Spinal cord (tissue), 10 donors: ENCODE data around the gene LRIG2. TPM values are rescaled to one million over a fixed set of nuclear protein-coding genes. Genes with fewer than 3 reads are reported as not detected.
A peak's percentile ranks its signal among the peaks of the same experiment; 100 is the strongest.
"Not testable (repeated sequence)": the region's sequence is repeated elsewhere in the genome, so short reads cannot be mapped to it uniquely, and the experiment has no call there.

ENCODE experiments used
- DNase-seq, 6 donors: peaks; one replicate each; pipeline versions ENCODE4 v3.0.0 to v3.0.0-alpha.2; 2013 to 2015; ENCODE audit warnings: low spot score in 6 of 6, low read depth in 4 of 6
- H3K27ac ChIP-seq: one replicate; pipeline ENCODE4 v1.5.1; 2013; ENCODE audit warnings: low read depth, low read length, control low read depth
- H3K27me3 ChIP-seq: one replicate; pipeline ENCODE4 v1.6.1; 2013; ENCODE audit warnings: low read length; ENCODE audit not compliant: control insufficient read depth, insufficient read depth
- H3K36me3 ChIP-seq: one replicate; pipeline ENCODE4 v1.6.1; 2013; ENCODE audit warnings: low read length; ENCODE audit not compliant: control insufficient read depth, insufficient read depth
- H3K4me1 ChIP-seq: one replicate; pipeline ENCODE4 v1.6.1; 2013; ENCODE audit warnings: low read length; ENCODE audit not compliant: control insufficient read depth, insufficient read depth
- H3K4me3 ChIP-seq: one replicate; pipeline ENCODE4 v1.5.1; 2013; ENCODE audit warnings: low read depth, low read length, control low read depth
- H3K9me3 ChIP-seq: one replicate; pipeline ENCODE4 v1.6.1; 2013; ENCODE audit warnings: low read length; ENCODE audit not compliant: control insufficient read depth, insufficient read depth
- WGBS: methylation state at CpG from one replicate; pipeline ENCODE4 v1.1.5; 2013; ENCODE audit warnings: missing lambda C conversion rate; ENCODE audit not compliant: insufficient coverage; 5-methylcytosine and 5-hydroxymethylcytosine counted together
- polyA plus RNA-seq, 2 donors: library from polyadenylated mRNA; unstranded; fragments of 120-200 nt; gene quantifications; one replicate each; pipeline ENCODE4 v1.2.1, GENCODE V29; 2013; ENCODE audit not compliant: insufficient read length in 2 of 2
- total RNA-seq, 2 donors: library from RNA; depleted of rRNA in 1 of 2; stranded (reverse); fragments of 120-200 nt in 1 of 2; fragments of >200 nt in 1 of 2; gene quantifications; one replicate each; pipeline versions ENCODE4 v1.2.3 to v1.2.4, GENCODE V29; 2013 to 2014
- donor health status: healthy.

Gene LRIG2
- total and polyA plus RNA-seq, 4 donors: 12.3 to 29.8 (median 18.1) TPM

DNA sequence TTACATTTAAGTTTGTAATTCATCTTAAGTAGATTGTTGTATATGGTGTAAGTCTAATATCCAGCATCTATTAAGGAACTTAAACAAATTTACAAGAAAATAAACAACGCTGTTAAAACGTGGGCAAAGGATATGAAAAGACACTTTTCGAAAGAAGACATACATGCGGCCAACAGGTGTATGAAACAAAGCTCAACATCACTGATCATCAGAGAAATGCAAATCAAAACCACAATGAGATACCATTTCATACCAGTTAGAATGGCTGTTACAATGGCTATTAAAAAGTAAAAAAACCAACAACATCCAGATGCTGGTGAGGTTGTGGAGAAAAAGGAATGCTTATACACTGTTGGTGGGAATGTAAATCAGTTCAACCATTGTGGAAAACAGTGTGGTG, 77.5 kb downstream of the LRIG2 start:
- H3K27ac ChIP-seq, H3K4me3 ChIP-seq, H3K9me3 ChIP-seq, H3K27me3 ChIP-seq, DNase-seq, H3K4me1 ChIP-seq, H3K36me3 ChIP-seq: not testable (repeated sequence)
- WGBS: no CpG with 5 or more reads among the region's 4 CpGs

- no peaks in the 10 kb centered on the region for H3K4me1 ChIP-seq
- no peak overlapping the region for H3K27ac ChIP-seq
- peaks cover 4% of the 10 kb centered on the region for H3K9me3 ChIP-seq
- WGBS: 81% methylated on average over 4 of the region's 5 CpGs
- H3K4me3 ChIP-seq: no peak overlapping the region
- DNase-seq: peak in 1 of 6 donors; percentile 49
- H3K27me3 ChIP-seq: no peaks in the 10 kb centered on the region
- no peaks in the 10 kb centered on the region for H3K36me3 ChIP-seq
These were observed 80.3 kb downstream of the LRIG2 start for GRCh38 chr1:113153116-113153803.

DNA sequence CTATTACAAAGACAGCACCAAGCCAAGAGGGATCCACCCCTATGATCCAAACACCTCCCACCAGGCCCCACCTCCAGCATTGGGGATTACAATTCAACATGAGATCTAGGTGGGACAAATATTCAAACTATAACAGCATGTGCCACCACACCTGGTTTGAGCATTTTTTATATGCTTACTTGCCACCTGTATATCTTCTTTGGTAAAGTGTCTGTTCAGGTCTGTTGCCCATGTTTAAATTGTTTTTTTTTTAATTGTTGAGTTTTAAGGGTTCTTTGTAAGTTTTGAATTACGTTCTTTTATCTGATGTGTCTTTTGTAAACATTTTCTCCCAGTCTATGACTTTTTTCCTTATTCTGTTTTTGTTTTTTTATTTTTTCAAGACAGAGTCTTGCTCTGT, 83.4 kb downstream of the LRIG2 start:
- Histone ChIP-seq H3K27me3 (no peaks in the 10 kb centered on the region), H3K4me1 (no peaks in the 10 kb centered on the region), H3K36me3 (no peaks in the 10 kb centered on the region), H3K9me3 (peaks cover 4% of the 10 kb centered on the region), H3K27ac (no peak overlapping the region), H3K4me3 (no peak overlapping the region)
- WGBS: no CpG with 5 or more reads among the region's 1 CpG
- DNase-seq: no peak

GRCh38 chr1:113158743-113159142, 85.7 kb downstream of the LRIG2 start:
- not testable (repeated sequence) for H3K36me3 ChIP-seq, H3K9me3 ChIP-seq, H3K27ac ChIP-seq, DNase-seq, H3K4me1 ChIP-seq, H3K4me3 ChIP-seq, H3K27me3 ChIP-seq
- 68% methylated on average over 2 of the region's 6 CpGs for WGBS

- H3K4me1 ChIP-seq: no peaks in the 10 kb centered on the region
- no peaks in the 10 kb centered on the region for H3K36me3 ChIP-seq
- no peak overlapping the region for H3K27ac ChIP-seq
- DNase-seq: peak in 1 of 6 donors; percentile 70
- no peaks in the 10 kb centered on the region for H3K27me3 ChIP-seq
- no CpG with 5 or more reads among the region's 5 CpGs for WGBS
- no peak overlapping the region for H3K4me3 ChIP-seq
- no peaks in the 10 kb centered on the region for H3K9me3 ChIP-seq
These were observed 93.5 kb downstream of the LRIG2 start for GRCh38 chr1:113166473-113166872.

- no peaks in the 10 kb centered on the region for H3K4me1 ChIP-seq
- WGBS: 71% methylated on average over 8 of the region's 10 CpGs
- H3K27ac ChIP-seq: no peak overlapping the region
- no peaks in the 10 kb centered on the region for H3K27me3 ChIP-seq
- DNase-seq: peak in 1 of 6 donors; percentile 1
- H3K36me3 ChIP-seq: no peaks in the 10 kb centered on the region
- H3K4me3 ChIP-seq: no peak overlapping the region
- peaks cover under 1% of the 10 kb centered on the region for H3K9me3 ChIP-seq
These were observed 95.9 kb downstream of the LRIG2 start for GRCh38 chr1:113168946-113169345.

DNA sequence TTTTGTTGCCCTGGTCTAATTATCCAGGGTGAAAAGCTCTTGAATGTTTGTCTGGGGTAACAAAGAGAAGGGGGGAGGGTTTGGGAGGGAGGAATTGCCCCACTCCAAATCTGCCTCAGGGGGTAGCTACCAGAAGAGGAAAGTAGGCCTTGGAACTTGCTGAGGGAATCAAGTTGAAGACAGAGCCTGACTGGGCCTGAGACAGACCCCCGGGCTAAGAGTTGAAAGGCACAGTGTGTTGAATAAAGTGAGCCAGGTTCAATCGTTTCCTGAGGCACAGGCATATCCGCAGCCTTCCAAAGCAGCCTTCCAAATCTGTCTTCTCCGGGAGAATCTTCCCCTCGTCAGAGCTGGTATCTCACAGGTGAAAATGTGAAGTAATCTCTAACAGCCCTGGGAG, 96.6 kb downstream of the LRIG2 start:
- DNase-seq: no peak
- Histone ChIP-seq H3K27ac (no peak overlapping the region), H3K27me3 (no peaks in the 10 kb centered on the region), H3K36me3 (no peaks in the 10 kb centered on the region), H3K4me3 (no peak overlapping the region), H3K9me3 (peaks cover 3% of the 10 kb centered on the region), H3K4me1 (no peaks in the 10 kb centered on the region)
- WGBS: 74% methylated on average over 3 of the region's 5 CpGs

- WGBS: 89% methylated on average over 4 of the region's 4 CpGs
- DNase-seq: no peak
- no peak overlapping the region for H3K4me3 ChIP-seq
- no peaks in the 10 kb centered on the region for H3K27me3 ChIP-seq
- no peak overlapping the region for H3K27ac ChIP-seq
- H3K4me1 ChIP-seq: no peaks in the 10 kb centered on the region
- H3K9me3 ChIP-seq: peaks cover 3% of the 10 kb centered on the region
- H3K36me3 ChIP-seq: no peaks in the 10 kb centered on the region
These were observed 97.5 kb downstream of the LRIG2 start for GRCh38 chr1:113170519-113170918.

DNA sequence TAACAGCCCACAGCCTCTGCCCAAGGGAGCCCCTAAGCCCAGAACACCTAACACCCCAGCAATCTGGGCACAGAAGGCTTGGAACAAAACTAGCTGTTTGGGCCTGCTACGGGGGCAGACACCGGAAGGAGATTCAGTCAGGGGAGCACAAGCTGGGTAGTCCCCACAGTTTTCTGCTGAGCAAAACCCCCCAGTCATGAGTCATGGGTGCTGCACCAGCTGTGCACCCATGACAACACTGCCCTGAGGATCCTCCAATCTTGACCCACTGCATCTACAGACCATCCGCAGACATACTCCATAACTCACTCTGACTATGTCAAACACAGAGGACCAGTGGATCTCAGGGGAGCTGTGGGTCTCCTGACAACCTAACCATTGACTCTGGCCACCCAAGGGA, 105.1 kb downstream of the LRIG2 start:
- peaks cover 3% of the 10 kb centered on the region for H3K9me3 ChIP-seq
- H3K4me3 ChIP-seq: no peak overlapping the region
- no peaks in the 10 kb centered on the region for H3K4me1 ChIP-seq
- no peak overlapping the region for H3K27ac ChIP-seq
- 87% methylated on average over 3 of the region's 3 CpGs for WGBS
- H3K36me3 ChIP-seq: no peaks in the 10 kb centered on the region
- no peaks in the 10 kb centered on the region for H3K27me3 ChIP-seq
- DNase-seq: no peak

DNA sequence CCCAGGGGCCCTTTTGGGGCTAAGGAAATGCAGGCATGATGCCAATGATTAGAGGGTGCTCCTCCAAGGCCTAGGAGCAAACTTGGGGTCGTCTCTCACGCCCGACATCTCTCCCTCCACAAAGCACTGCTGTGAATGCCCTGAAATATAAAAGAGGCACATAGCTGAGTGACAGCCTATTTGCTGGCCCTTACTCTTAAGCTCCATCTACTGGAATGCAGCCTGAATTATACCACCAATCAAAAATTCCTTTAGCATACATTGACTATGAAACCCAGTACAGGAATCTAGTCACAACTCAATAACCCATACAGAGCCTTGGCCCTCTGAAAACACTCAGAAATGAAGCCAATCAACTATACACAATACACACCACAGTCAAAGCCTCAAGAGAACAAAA, 105.5 kb downstream of the LRIG2 start:
- Histone ChIP-seq H3K27ac (no peak overlapping the region), H3K9me3 (peaks cover 3% of the 10 kb centered on the region), H3K4me1 (no peaks in the 10 kb centered on the region), H3K4me3 (no peak overlapping the region), H3K36me3 (no peaks in the 10 kb centered on the region), H3K27me3 (no peaks in the 10 kb centered on the region)
- 52% methylated on average over 3 of the region's 3 CpGs for WGBS
- no peak for DNase-seq
